Keratinocyte (primary cell): ENCODE data around the gene FMN2. TPM values are rescaled to one million over a fixed set of nuclear protein-coding genes. Genes with fewer than 3 reads are reported as not detected.

ENCODE experiments used
- DNase-seq: peaks from one replicate; pipeline ENCODE4 v3.0.0-alpha.2; 2011; ENCODE audit warnings: low read depth, missing footprints, low spot score
- FAIRE-seq: peaks from 2 replicates; lab custom pipeline; 2011; peaks lifted over from hg19 to GRCh38; lab: Jason Lieb, UNC
- H2AFZ ChIP-seq: 2 replicates; pipeline ENCODE4 v1.6.0; 2012; ENCODE audit warnings: low read length, control low read depth, inconsistent platforms; ENCODE audit not compliant: control insufficient read depth
- H3K27ac ChIP-seq: 2 replicates; pipeline ENCODE4 v1.5.1; 2011; ENCODE audit warnings: low read length; ENCODE audit not compliant: control insufficient read depth, insufficient read depth
- H3K27me3 ChIP-seq: 3 replicates; pipeline ENCODE4 v1.6.0; 2011; ENCODE audit warnings: low read length; ENCODE audit not compliant: control insufficient read depth, insufficient read depth; ENCODE audit errors: extremely low read depth
- H3K36me3 ChIP-seq, 2 experiments: 2 replicates in 1 of 2; 3 replicates in 1 of 2; pipeline ENCODE4 v1.5.1; 2011; ENCODE audit warnings: low read length in 2 of 2, mild to moderate bottlenecking in 1 of 2; ENCODE audit not compliant: control insufficient read depth in 2 of 2, insufficient read depth in 2 of 2; ENCODE audit errors: extremely low read depth in 1 of 2
- H3K4me1 ChIP-seq: 3 replicates; pipeline ENCODE4 v1.5.1; 2011; ENCODE audit warnings: low read length; ENCODE audit not compliant: control insufficient read depth, insufficient read depth; ENCODE audit errors: extremely low read depth
- H3K4me2 ChIP-seq: 3 replicates; pipeline ENCODE4 v1.6.0; 2011; ENCODE audit warnings: low read depth, low read length; ENCODE audit not compliant: control insufficient read depth, insufficient read depth; ENCODE audit errors: extremely low read depth
- H3K4me3 ChIP-seq, 3 experiments: fragments of 200-600 bp in 1 of 3; sonication (generic) in 1 of 3; 2 replicates in 2 of 3; 3 replicates in 1 of 3; pipeline ENCODE4 v1.5.1; 2011 to 2016; ENCODE audit warnings: low read length in 3 of 3, mild to moderate bottlenecking in 3 of 3, control low read depth in 2 of 3, inconsistent platforms in 1 of 3, low read depth in 1 of 3, mixed read lengths in 1 of 3, mixed run types in 1 of 3, moderate library complexity in 1 of 3; ENCODE audit not compliant: control insufficient read depth in 2 of 3, insufficient read depth in 2 of 3; ENCODE audit errors: extremely low read depth in 1 of 3
- H3K79me2 ChIP-seq: 2 replicates; pipeline ENCODE4 v1.6.0; 2012; ENCODE audit warnings: low read length; ENCODE audit not compliant: control insufficient read depth, insufficient read depth
- H3K9ac ChIP-seq: 3 replicates; pipeline ENCODE4 v1.6.0; 2011; ENCODE audit warnings: low read length; ENCODE audit not compliant: control insufficient read depth, insufficient read depth; ENCODE audit errors: extremely low read depth
- H3K9me1 ChIP-seq: 3 replicates; pipeline ENCODE4 v1.6.0; 2011; ENCODE audit warnings: low read length; ENCODE audit not compliant: control insufficient read depth, insufficient read depth; ENCODE audit errors: extremely low read depth
- H3K9me3 ChIP-seq: 2 replicates; pipeline ENCODE4 v1.5.1; 2012; ENCODE audit warnings: low read depth, low read length; ENCODE audit not compliant: control insufficient read depth
- H4K20me1 ChIP-seq: 3 replicates; pipeline ENCODE4 v1.6.0; 2011; ENCODE audit warnings: low read length; ENCODE audit not compliant: control insufficient read depth, insufficient read depth; ENCODE audit errors: extremely low read depth
- CTCF ChIP-seq, 3 experiments: IDR thresholded peaks in 1 of 3; conservative IDR thresholded peaks in 1 of 3; optimal IDR thresholded peaks in 1 of 3; 2 replicates in 2 of 3; 3 replicates in 1 of 3; pipeline versions ENCODE3 to v1.5.1; 2011; ENCODE audit warnings: low read length in 3 of 3, mild to moderate bottlenecking in 3 of 3, moderate library complexity in 2 of 3, control low read depth in 1 of 3, inconsistent platforms in 1 of 3; ENCODE audit not compliant: insufficient read depth in 2 of 3; ENCODE audit errors: extremely low read depth in 1 of 3
- EZH2 ChIP-seq: IDR thresholded peaks from one replicate; pipeline ENCODE4 v1.6.1; 2012; ENCODE audit warnings: inconsistent platforms, mild to moderate bottlenecking, low read length, moderate library complexity
- dilution Hi-C: fragments of 300-500 bp; cut with MboI; formaldehyde crosslinking; loops from one replicate; pipeline ENCODE4 v1.7.0; 2020; ENCODE audit warnings: low sequenced_read_pairs; ENCODE audit not compliant: extremely low pct_ligation_motif_present
- polyA plus RNA-seq, 5 experiments: library from polyadenylated mRNA; depleted of rRNA in 3 of 5; stranded (reverse) in 3 of 5; stranded (forward) in 1 of 5; unstranded in 1 of 5; fragments of >200 nt; gene quantifications; 1 replicate in 1 of 5; 2 replicates in 3 of 5; 3 replicates in 1 of 5; pipeline versions ENCODE4 v1.2.1 to v1.2.3, GENCODE V29; 2011 to 2012; ENCODE audit warnings: missing spikeins in 2 of 5, low read depth in 1 of 5, low replicate concordance in 1 of 5

The FMN2 gene
- polyA plus RNA-seq, 1 donor (not counting 4 experiments of a cell fraction or from before 2014, with no cell fraction given), result not detected

- H2AFZ ChIP-seq, result no peak overlapping the region
- no peaks in the 10 kb centered on the region for H3K79me2 ChIP-seq
- H3K4me3 ChIP-seq, result no peak overlapping the region
- no peaks in the 10 kb centered on the region for H4K20me1 ChIP-seq
- no peak overlapping the region for H3K9ac ChIP-seq
- H3K27ac ChIP-seq, result no peak overlapping the region
- FAIRE-seq, result no peak
- DNase-seq, result no peak
- H3K9me1 ChIP-seq, result no peaks in the 10 kb centered on the region
- no peaks in the 10 kb centered on the region for H3K27me3 ChIP-seq
- TF ChIP-seq EZH2 (no peak), CTCF (optimal IDR thresholded peaks at IDR 0.05 in 1 of 3, IDR thresholded peaks at IDR 0.05 in 1 of 3, conservative IDR thresholded peaks at IDR 0.05 in 1 of 3; ENCODE audit: extremely low read depth in 1 of 3, insufficient read depth in 2 of 3, low read length in 3 of 3) (no peak)
- no peaks in the 10 kb centered on the region for H3K4me1 ChIP-seq
- dilution Hi-C loops, result no loop called here
- H3K36me3 ChIP-seq, result no peaks in the 10 kb centered on the region
- H3K4me2 ChIP-seq, result no peak overlapping the region
- H3K9me3 ChIP-seq, result no peaks in the 10 kb centered on the region
Observed at GRCh38 chr1:240503036-240503435, 411.4 kb downstream of the FMN2 start.

GRCh38 chr1:240503558-240503957, 411.9 kb downstream of the FMN2 start:
- TF ChIP-seq EZH2 (no peak), CTCF (optimal IDR thresholded peaks at IDR 0.05 in 1 of 3, IDR thresholded peaks at IDR 0.05 in 1 of 3, conservative IDR thresholded peaks at IDR 0.05 in 1 of 3; ENCODE audit: extremely low read depth in 1 of 3, insufficient read depth in 2 of 3, low read length in 3 of 3) (no peak)
- H3K27me3 ChIP-seq, result no peaks in the 10 kb centered on the region
- no peaks in the 10 kb centered on the region for H4K20me1 ChIP-seq
- dilution Hi-C loops, result no loop called here
- no peak overlapping the region for H3K4me2 ChIP-seq
- FAIRE-seq (no peak), DNase-seq (no peak)
- no peaks in the 10 kb centered on the region for H3K36me3 ChIP-seq
- no peak overlapping the region for H3K4me3 ChIP-seq
- H3K79me2 ChIP-seq, result no peaks in the 10 kb centered on the region
- no peak overlapping the region for H3K27ac ChIP-seq
- H3K9me1 ChIP-seq, result no peaks in the 10 kb centered on the region
- H3K9ac ChIP-seq, result no peak overlapping the region
- no peak overlapping the region for H2AFZ ChIP-seq
- H3K4me1 ChIP-seq, result no peaks in the 10 kb centered on the region
- no peaks in the 10 kb centered on the region for H3K9me3 ChIP-seq
